ENCODE data around the gene OR5M10.
"Not testable (repeated sequence)": the region's sequence is repeated elsewhere in the genome, so short reads cannot be mapped to it uniquely, and the experiment has no call there.

OR5M10 gene

GRCh38 chr11:56577621-56578020 is at the start of gene OR5M10:
Gene OR5M10, minus strand, starts transcription at chr11:56577721. Its CDS starts 0 bp downstream, at chr11:56577721.
- DNase-seq, result no peak

- DNase-seq, result no peak
Measured at GRCh38 chr11:56625946-56626345, 48.4 kb upstream of the OR5M10 start.

- DNase-seq, result no peak
Measured at GRCh38 chr11:56624661-56625110, 47.2 kb upstream of the OR5M10 start.

- no peak for DNase-seq
Measured at GRCh38 chr11:56611174-56611573, 33.7 kb upstream of the OR5M10 start.

- not testable (repeated sequence) for DNase-seq
Measured at GRCh38 chr11:56592088-56592717, 14.7 kb upstream of the OR5M10 start.

- no peak for DNase-seq
Measured at GRCh38 chr11:56558574-56558973, 18.9 kb downstream of the OR5M10 start.

GRCh38 chr11:56554691-56555090 is 22.8 kb downstream of the OR5M10 start:
- DNase-seq, result not testable (repeated sequence)

- DNase-seq, result no peak
Measured at GRCh38 chr11:56545531-56545930, 32.0 kb downstream of the OR5M10 start.

GRCh38 chr11:56543739-56544138 is 33.8 kb downstream of the OR5M10 start:
- no peak for DNase-seq

GRCh38 chr11:56543157-56543556 is 34.4 kb downstream of the OR5M10 start, which contains the start of gene OR5M11:
Gene OR5M11, minus strand, starts transcription at chr11:56543257. Its CDS starts 0 bp downstream, at chr11:56543257.
- no peak for DNase-seq

GRCh38 chr11:56533054-56533740 is 44.3 kb downstream of the OR5M10 start:
- DNase-seq, result no peak

- DNase-seq, result no peak
Measured at GRCh38 chr11:56531856-56532255, 45.7 kb downstream of the OR5M10 start.
